GM18508 (cell line): ENCODE measurements around the gene HLA-DRB1.
"Not testable (repeated sequence)": the region's sequence is repeated elsewhere in the genome, so short reads cannot be mapped to it uniquely, and the experiment has no call there.

Source experiments
- ATAC-seq: cut with Tn5 transposase; IDR thresholded peaks from one replicate; pipeline ENCODE4 v1.9.1; 2021; ENCODE audit warnings: moderate number of reproducible peaks; ENCODE audit not compliant: insufficient read depth, unreplicated experiment

The HLA-DRB1 gene

GRCh38 chr6:32589596-32590449 is at the start of gene HLA-DRB1:
HLA-DRB1 (minus strand) TSS chr6:32589848; CDS start chr6:32589742, 106 bp downstream.
- peak; percentile 88 for ATAC-seq

GRCh38 chr6:32638532-32639219 is 49.0 kb upstream of the HLA-DRB1 start:
- ATAC-seq = no peak

- ATAC-seq = no peak
Observed at GRCh38 chr6:32637883-32638282, 48.2 kb upstream of the HLA-DRB1 start.

- peak; percentile 61 for ATAC-seq
Observed at GRCh38 chr6:32637219-32637880, 47.7 kb upstream of the HLA-DRB1 start, which contains the start of gene HLA-DQA1. HLA-DQA1 (plus strand) TSS chr6:32637406; CDS start chr6:32637459, 53 bp downstream.

GRCh38 chr6:32635526-32636123 is 46.0 kb upstream of the HLA-DRB1 start:
- ATAC-seq = no peak

GRCh38 chr6:32629793-32630192 is 40.1 kb upstream of the HLA-DRB1 start:
- not testable (repeated sequence) for ATAC-seq

- no peak for ATAC-seq
Observed at GRCh38 chr6:32627831-32628230, 38.2 kb upstream of the HLA-DRB1 start.

GRCh38 chr6:32627249-32627648 is 37.6 kb upstream of the HLA-DRB1 start:
- ATAC-seq = no peak

GRCh38 chr6:32625137-32625536 is 35.5 kb upstream of the HLA-DRB1 start:
- ATAC-seq = no peak

GRCh38 chr6:32624565-32624964 is 34.9 kb upstream of the HLA-DRB1 start:
- ATAC-seq = no peak

- no peak for ATAC-seq
Observed at GRCh38 chr6:32623693-32624092, 34.0 kb upstream of the HLA-DRB1 start.

GRCh38 chr6:32622545-32623401 is 33.1 kb upstream of the HLA-DRB1 start:
- ATAC-seq = peak; percentile 51

GRCh38 chr6:32621372-32621771 is 31.7 kb upstream of the HLA-DRB1 start:
- no peak for ATAC-seq

- no peak for ATAC-seq
Observed at GRCh38 chr6:32617751-32618150, 28.1 kb upstream of the HLA-DRB1 start.

- no peak for ATAC-seq
Observed at GRCh38 chr6:32615885-32616532, 26.4 kb upstream of the HLA-DRB1 start.

GRCh38 chr6:32614366-32615081 is 24.9 kb upstream of the HLA-DRB1 start:
- no peak for ATAC-seq

GRCh38 chr6:32613475-32613874 is 23.8 kb upstream of the HLA-DRB1 start:
- no peak for ATAC-seq

- no peak for ATAC-seq
Observed at GRCh38 chr6:32610682-32611296, 21.1 kb upstream of the HLA-DRB1 start.
